ENCODE measurements around the gene PDXP. TPM values are rescaled to one million over a fixed set of nuclear protein-coding genes. Genes with fewer than 3 reads are reported as not detected.

PDXP gene
- total and polyA plus RNA-seq, 9 of the 15 experiments (the other 6 are each of a cell fraction or from before 2014, with no cell fraction given): 7.9 to 54.2 (median 38.8) TPM

DNA sequence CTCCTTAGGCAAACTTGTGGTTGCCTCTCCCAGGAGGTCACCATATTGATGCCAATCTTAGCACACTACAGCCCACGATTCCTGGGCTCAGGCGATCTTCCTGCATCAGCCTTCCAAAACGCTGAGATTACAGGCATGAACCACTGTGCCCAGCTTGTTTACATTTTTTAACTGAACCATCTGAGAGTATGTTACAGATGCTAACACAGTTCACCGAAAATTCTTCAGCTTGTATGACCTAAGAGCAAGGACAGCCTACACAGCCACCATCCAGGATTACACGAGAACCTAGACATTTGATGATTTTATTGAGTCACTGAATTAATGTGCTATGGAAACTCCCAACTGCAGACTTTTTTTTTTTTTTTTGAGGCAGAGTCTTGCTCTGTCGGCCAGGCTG lies 11.1 kb downstream of the PDXP start:
- POLR2A ChIA-PET: no interaction called here
- FAIRE-seq (no peak), DNase-seq (ENCODE audit: extremely low read depth in 1 of 4, low spot score in 3 of 4) (no peak), ATAC-seq (no peak)
- H3K79me2 ChIP-seq (ENCODE audit: control insufficient read depth, insufficient read depth, low read length): peaks cover 11% of the 10 kb centered on the region; the same call in 1 of the 3 replicates
- no peak overlapping the region for H2AFZ ChIP-seq (ENCODE audit: low read depth, low read length)
- TF ChIP-seq MCM7 (IDR thresholded peaks at IDR 0.05): no peak
- TF ChIP-seq PCBP1 (IDR thresholded peaks at IDR 0.05; ENCODE audit: low read depth, low read length, poor library complexity, severe bottlenecking): no peak
- peaks cover 23% of the 10 kb centered on the region; the same call in 2 of the 3 replicates for H3K36me3 ChIP-seq (ENCODE audit: control insufficient read depth, insufficient read depth, low read length)
- CTCF ChIA-PET (ENCODE audit: low intra/inter-chr PET ratio): no interaction called here
- no peaks in the 10 kb centered on the region for H3K27me3 ChIP-seq (ENCODE audit: control insufficient read depth in 2 of 2, insufficient read depth in 2 of 2, low read length in 2 of 2)
- in situ Hi-C loops (cut with MboI): no loop called here
- BruUV-seq (replicated peaks): no TSS peak
- intact Hi-C loops (cut with micrococcal nuclease): no loop called here
- no peak overlapping the region for H3K27ac ChIP-seq (ENCODE audit: extremely low read depth, low read depth, low read length)
- H3K9ac ChIP-seq (ENCODE audit: insufficient read depth in 1 of 2, low read depth in 2 of 2, low read length in 2 of 2): no peak overlapping the region; a peak in 1 of 4 replicates
- WGBS (ENCODE audit: insufficient coverage, low coverage, missing lambda C conversion rate): 73% methylated on average over 5 of the region's 6 CpGs
- no peaks in the 10 kb centered on the region for H4K20me1 ChIP-seq (replicated peaks; ENCODE audit: control insufficient read depth, insufficient read depth, low read length)
- H3K4me3 ChIP-seq: no peak overlapping the region
- no peaks in the 10 kb centered on the region for H3K9me1 ChIP-seq (ENCODE audit: control insufficient read depth, insufficient read depth, low read length)
- H3K9me3 ChIP-seq (replicated peaks; ENCODE audit: control insufficient read depth, insufficient read depth, low read depth, low read length): no peaks in the 10 kb centered on the region
- H3K4me1 ChIP-seq (replicated peaks in 1 of 2; ENCODE audit: control insufficient read depth in 2 of 2, insufficient read depth in 2 of 2, low read length in 2 of 2): peaks cover 0 to 32% of the 10 kb centered on the region in 2 experiments; a peak in 3 of 5 replicates
- H3K4me2 ChIP-seq (ENCODE audit: insufficient read depth, low read length): no peak overlapping the region

DNA sequence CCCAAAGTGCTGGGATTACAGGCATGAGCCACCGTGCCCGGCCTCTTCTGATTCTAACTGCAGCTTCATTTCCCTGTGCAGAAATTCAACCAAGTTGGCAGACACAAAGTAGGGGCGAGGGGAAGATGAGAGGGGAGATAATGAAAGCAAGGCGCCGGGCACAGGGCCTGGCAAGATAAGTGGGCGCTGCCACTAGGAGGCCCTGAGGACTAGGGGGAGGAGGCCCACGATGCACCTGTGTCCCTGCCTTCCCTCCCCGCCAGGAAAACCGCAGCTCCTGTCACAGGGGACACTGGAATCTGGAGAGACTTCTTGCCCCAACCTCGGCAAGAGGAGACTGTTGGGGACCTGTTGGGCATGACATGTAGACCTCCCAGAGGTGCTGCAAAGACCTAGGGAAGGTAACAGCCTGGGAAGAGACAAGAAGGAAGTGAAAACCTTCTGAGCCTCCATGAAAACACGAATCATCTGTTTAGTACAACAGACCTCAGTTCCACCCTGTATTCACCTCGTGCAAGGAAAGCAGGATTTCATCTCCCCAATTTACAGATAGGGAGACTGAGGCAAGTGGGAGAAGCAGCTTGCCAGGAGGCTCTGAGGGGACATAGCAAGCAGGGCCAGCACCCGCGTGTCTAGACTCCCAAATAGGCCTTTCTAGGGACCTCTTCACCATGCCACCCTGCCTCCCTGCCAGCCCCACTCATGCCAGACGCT lies 13.8 kb downstream of the PDXP start:
- intact Hi-C loops (cut with micrococcal nuclease) (no loop called here), in situ Hi-C loops (cut with MboI) (no loop called here)
- H2AFZ ChIP-seq (ENCODE audit: low read depth, low read length): no peak overlapping the region
- CTCF ChIA-PET (ENCODE audit: low intra/inter-chr PET ratio): no interaction called here
- peak overlapping the region in 1 of 2 experiments; percentile 74; a peak in 2 of 4 replicates for H3K9ac ChIP-seq (ENCODE audit: insufficient read depth in 1 of 2, low read depth in 2 of 2, low read length in 2 of 2)
- no TSS peak for BruUV-seq (replicated peaks)
- DNase-seq (ENCODE audit: extremely low read depth in 1 of 4, low spot score in 3 of 4) (no peak), FAIRE-seq (no peak), ATAC-seq (no peak)
- no peaks in the 10 kb centered on the region for H4K20me1 ChIP-seq (replicated peaks; ENCODE audit: control insufficient read depth, insufficient read depth, low read length)
- no peaks in the 10 kb centered on the region for H3K9me1 ChIP-seq (ENCODE audit: control insufficient read depth, insufficient read depth, low read length)
- H3K36me3 ChIP-seq (ENCODE audit: control insufficient read depth, insufficient read depth, low read length): no peaks in the 10 kb centered on the region
- no peaks in the 10 kb centered on the region for H3K9me3 ChIP-seq (replicated peaks; ENCODE audit: control insufficient read depth, insufficient read depth, low read depth, low read length)
- H3K79me2 ChIP-seq (ENCODE audit: control insufficient read depth, insufficient read depth, low read length): peaks cover 16% of the 10 kb centered on the region
- 83% methylated on average over 12 of the region's 15 CpGs for WGBS (ENCODE audit: insufficient coverage, low coverage, missing lambda C conversion rate)
- H3K4me2 ChIP-seq (ENCODE audit: insufficient read depth, low read length): no peak overlapping the region
- H3K4me3 ChIP-seq: no peak overlapping the region
- TF ChIP-seq BCOR (IDR thresholded peaks at IDR 0.05) (peak; percentile 43; the same call in 1 of the 2 replicates), CREM (IDR thresholded peaks at IDR 0.05; ENCODE audit: low read depth) (no peak), KDM1A (IDR thresholded peaks at IDR 0.05) (peak in 1 of 2 experiments; percentile 26; a peak in 1 of 4 replicates), SMARCB1 (IDR thresholded peaks at IDR 0.05; ENCODE audit: insufficient read length, low read depth) (no peak), RBM25 (IDR thresholded peaks at IDR 0.05; ENCODE audit: low read depth, low read length, severe bottlenecking) (peak; percentile 66), MEF2D (tag; conservative IDR thresholded peaks at IDR 0.05; ENCODE audit: low read depth) (no peak), NCOA2 (IDR thresholded peaks at IDR 0.05; ENCODE audit: partially characterized antibody in 2 of 2) (no peak)
- TF ChIP-seq, protein P1, sequence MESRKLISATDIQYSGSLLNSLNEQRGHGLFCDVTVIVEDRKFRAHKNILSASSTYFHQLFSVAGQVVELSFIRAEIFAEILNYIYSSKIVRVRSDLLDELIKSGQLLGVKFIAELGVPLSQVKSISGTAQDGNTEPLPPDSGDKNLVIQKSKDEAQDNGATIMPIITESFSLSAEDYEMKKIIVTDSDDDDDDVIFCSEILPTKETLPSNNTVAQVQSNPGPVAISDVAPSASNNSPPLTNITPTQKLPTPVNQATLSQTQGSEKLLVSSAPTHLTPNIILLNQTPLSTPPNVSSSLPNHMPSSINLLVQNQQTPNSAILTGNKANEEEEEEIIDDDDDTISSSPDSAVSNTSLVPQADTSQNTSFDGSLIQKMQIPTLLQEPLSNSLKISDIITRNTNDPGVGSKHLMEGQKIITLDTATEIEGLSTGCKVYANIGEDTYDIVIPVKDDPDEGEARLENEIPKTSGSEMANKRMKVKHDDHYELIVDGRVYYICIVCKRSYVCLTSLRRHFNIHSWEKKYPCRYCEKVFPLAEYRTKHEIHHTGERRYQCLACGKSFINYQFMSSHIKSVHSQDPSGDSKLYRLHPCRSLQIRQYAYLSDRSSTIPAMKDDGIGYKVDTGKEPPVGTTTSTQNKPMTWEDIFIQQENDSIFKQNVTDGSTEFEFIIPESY (CRISPR knock-in tag; IDR thresholded peaks at IDR 0.05): 0 out of 2 replicates have a peak, but pooled peaks have one; percentile 37
- POLR2A ChIA-PET: interaction anchor here (0.6 to 2.7 kb wide), 3 partner anchors 11 to 138 kb away, joined by 3 to 11 read pairs (median 4); no protein-coding TSS in a partner anchor
- H3K4me1 ChIP-seq (replicated peaks in 1 of 2; ENCODE audit: control insufficient read depth in 2 of 2, insufficient read depth in 2 of 2, low read length in 2 of 2): peaks cover 2 to 51% of the 10 kb centered on the region in 2 experiments; a peak in 3 of 5 replicates
- H3K27ac ChIP-seq (ENCODE audit: extremely low read depth, low read depth, low read length): no peak overlapping the region
- no peaks in the 10 kb centered on the region for H3K27me3 ChIP-seq (ENCODE audit: control insufficient read depth in 2 of 2, insufficient read depth in 2 of 2, low read length in 2 of 2)
